ENCODE results near the gene CCDC160.

- no peak for TF ChIP-seq CTCF (conservative IDR thresholded peaks at IDR 0.05 in 1 of 2, IDR thresholded peaks at IDR 0.05 in 1 of 2; ENCODE audit: low read depth in 1 of 2, low read length in 2 of 2)
- no peak for TF ChIP-seq EZH2 (IDR thresholded peaks at IDR 0.05; ENCODE audit: low read length, missing control alignments)
Measured at GRCh38 chrX:134236626-134237614, at the start of gene CCDC160.

Measured in fibroblast of lung (primary cell).